Tibial artery (tissue), 4 donors: ENCODE results near the gene KIAA0513.
"Not testable (repeated sequence)": the region's sequence is repeated elsewhere in the genome, so short reads cannot be mapped to it uniquely, and the experiment has no call there.

Source experiments
- DNase-seq, 2 donors: peaks; one replicate each; pipeline ENCODE4 v3.0.0-alpha.2; 2019
- H3K27ac ChIP-seq, 2 donors: fragments of 200-600 bp; sonication (generic) in 1 of 2; 1 replicate in 1 of 2; 2 replicates in 1 of 2; pipeline ENCODE4 v1.5.1; 2018 to 2019; ENCODE audit warnings: mild to moderate bottlenecking in 1 of 2
- H3K27me3 ChIP-seq, 2 donors: fragments of 200-600 bp; sonication (generic) in 1 of 2; one replicate each; pipeline versions ENCODE4 v1.5.1 to v1.6.0; 2016 to 2019
- H3K36me3 ChIP-seq, 3 donors: fragments of 200-600 bp; sonication (generic) in 2 of 3; one replicate each; pipeline ENCODE4 v1.5.1; 2016 to 2019; ENCODE audit warnings: mild to moderate bottlenecking in 2 of 3
- H3K4me1 ChIP-seq, 4 donors: fragments of 200-600 bp; sonication (generic) in 2 of 4; 1 replicate in 3 of 4; 2 replicates in 1 of 4; pipeline ENCODE4 v1.5.1; 2016 to 2019
- H3K4me3 ChIP-seq, 2 donors: fragments of 200-600 bp; sonication (generic) in 1 of 2; 1 replicate in 1 of 2; 2 replicates in 1 of 2; pipeline ENCODE4 v1.5.1; 2018 to 2019; ENCODE audit warnings: mild to moderate bottlenecking in 2 of 2
- H3K9me3 ChIP-seq, 3 donors: fragments of 200-600 bp; sonication (generic) in 1 of 3; one replicate each; pipeline ENCODE4 v1.5.1; 2016 to 2019
- CTCF ChIP-seq, 2 experiments: fragments of 200-600 bp in 1 of 2; fragments of 450-650 bp in 1 of 2; IDR thresholded peaks; one replicate each; pipeline ENCODE4 v1.5.1; 2017 to 2019; ENCODE audit warnings: antibody characterized with exemption in 2 of 2, mild to moderate bottlenecking in 1 of 2, moderate library complexity in 1 of 2
- intact Hi-C: fragments of 100-400 bp; cut with DNase I; formaldehyde crosslinking; loops from one replicate; pipeline ENCODE4 v1.15.0; 2023; ENCODE audit warnings: low total_unique reads

The KIAA0513 gene

DNA sequence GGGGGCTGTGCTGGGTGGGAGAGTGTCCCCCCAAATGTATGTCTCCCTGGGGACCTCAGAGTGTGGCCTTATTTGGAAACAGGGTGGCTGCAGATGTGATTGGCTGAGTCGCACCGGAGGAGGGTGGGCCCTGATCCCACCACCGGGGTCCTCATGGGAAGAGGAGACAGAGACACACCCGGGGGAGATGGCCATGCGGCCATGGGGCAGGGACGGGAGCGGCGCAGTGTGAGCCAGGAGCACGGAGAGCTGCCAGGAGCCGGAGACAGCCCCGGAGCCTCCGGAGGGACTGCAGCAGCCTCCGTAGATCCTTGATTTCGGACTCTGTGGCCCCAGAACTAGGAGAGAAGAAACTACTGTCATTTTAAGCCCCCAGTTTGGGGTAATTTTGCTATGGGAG is 86.3 kb downstream of the KIAA0513 start:
- DNase-seq: no peak
- Histone ChIP-seq H3K36me3 (no peaks in the 10 kb centered on the region), H3K27me3 (peaks cover 0 to 10% of the 10 kb centered on the region in 2 donors), H3K27ac (no peak overlapping the region), H3K4me3 (no peak overlapping the region), H3K4me1 (peaks cover 0 to 9% (median 4%) of the 10 kb centered on the region in 4 donors), H3K9me3 (no peaks in the 10 kb centered on the region)
- intact Hi-C loops: loop anchor here (5.0 kb wide), 1 partner anchor 143 kb away; no protein-coding TSS in a partner anchor
- no peak for TF ChIP-seq CTCF (IDR thresholded peaks at IDR 0.05)

GRCh38 chr16:85114909-85115567 is 87.4 kb downstream of the KIAA0513 start:
- intact Hi-C loops: loop anchor here (5.0 kb wide), 1 partner anchor 142 kb away; no protein-coding TSS in a partner anchor
- Histone ChIP-seq H3K27me3 (peaks cover 0 to 10% of the 10 kb centered on the region in 2 donors), H3K4me3 (peak overlapping the region in 1 of 2 donors; percentile 10), H3K4me1 (peaks cover 0 to 9% (median 4%) of the 10 kb centered on the region in 4 donors), H3K27ac (no peak overlapping the region), H3K36me3 (no peaks in the 10 kb centered on the region), H3K9me3 (no peaks in the 10 kb centered on the region)
- peak; percentile 90 to 91 for DNase-seq
- peak; percentile 97 to 99 for TF ChIP-seq CTCF (IDR thresholded peaks at IDR 0.05)

DNA sequence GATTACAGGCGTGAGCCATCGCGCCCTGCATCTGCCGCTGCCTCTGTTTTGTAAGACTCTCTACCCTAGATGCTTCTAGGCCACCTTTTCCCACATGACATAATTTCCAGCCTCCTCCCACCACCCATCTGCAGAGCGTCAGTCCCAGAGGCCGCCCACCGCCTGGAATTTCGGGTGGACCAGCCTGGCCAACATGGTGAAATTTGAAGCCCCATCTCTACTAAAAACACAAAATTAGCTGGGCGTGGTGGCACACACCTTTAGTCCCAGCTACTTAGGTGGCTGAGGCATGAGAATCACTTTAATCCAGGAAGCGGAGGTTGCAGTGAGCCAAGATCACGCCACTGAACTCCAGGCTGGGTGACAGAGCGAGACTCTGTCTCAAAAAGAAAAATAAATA is 89.8 kb downstream of the KIAA0513 start:
- peaks cover 0 to 10% of the 10 kb centered on the region in 2 donors for H3K27me3 ChIP-seq
- DNase-seq: no peak
- H3K9me3 ChIP-seq: no peaks in the 10 kb centered on the region
- intact Hi-C loops: no loop called here
- no peak for TF ChIP-seq CTCF (IDR thresholded peaks at IDR 0.05)
- H3K4me1 ChIP-seq: peaks cover 0 to 9% (median 4%) of the 10 kb centered on the region in 4 donors
- H3K27ac ChIP-seq: no peak overlapping the region
- no peaks in the 10 kb centered on the region for H3K36me3 ChIP-seq
- H3K4me3 ChIP-seq: no peak overlapping the region

DNA sequence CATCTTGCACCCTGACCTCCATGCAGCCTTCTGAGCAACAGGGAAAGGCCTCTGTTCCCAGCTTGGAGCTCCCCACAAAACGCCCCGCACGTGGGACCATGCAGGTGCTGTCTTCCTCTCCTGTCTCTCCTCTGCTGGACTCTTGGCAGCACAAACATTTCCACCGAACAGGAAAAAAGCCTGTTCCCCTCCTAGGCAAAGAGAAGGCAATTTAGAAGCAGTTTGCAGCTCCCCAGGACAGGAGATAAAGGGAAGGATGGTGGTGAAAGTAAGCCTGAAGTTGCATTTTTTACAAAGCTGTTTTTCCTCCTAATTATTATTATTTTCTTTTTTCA is 92.4 kb downstream of the KIAA0513 start:
- Histone ChIP-seq H3K4me3 (no peak overlapping the region), H3K27me3 (no peaks in the 10 kb centered on the region), H3K27ac (no peak overlapping the region), H3K9me3 (no peaks in the 10 kb centered on the region), H3K36me3 (no peaks in the 10 kb centered on the region), H3K4me1 (peaks cover 0 to 22% (median 14%) of the 10 kb centered on the region in 4 donors)
- intact Hi-C loops: no loop called here
- no peak for DNase-seq
- no peak for TF ChIP-seq CTCF (IDR thresholded peaks at IDR 0.05)

DNA sequence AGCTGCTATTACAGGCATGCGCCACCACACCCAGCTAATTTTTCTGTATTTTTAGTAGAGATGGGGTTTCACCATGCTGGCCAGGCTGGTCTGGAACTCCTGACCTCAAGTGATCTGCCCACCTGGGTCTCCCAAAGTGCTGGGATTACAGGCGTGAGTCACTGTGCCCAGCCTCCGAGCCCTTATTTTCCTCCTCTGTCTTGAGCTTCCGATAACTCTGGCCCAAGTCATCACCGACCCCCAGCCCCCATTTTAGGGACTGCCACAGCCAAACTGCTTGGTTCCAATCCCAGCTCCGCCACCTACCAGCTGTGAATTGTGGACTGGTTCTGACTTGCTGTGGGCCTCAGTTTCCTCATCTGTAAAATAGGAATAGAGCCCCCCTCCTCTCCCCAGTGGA is 95.8 kb downstream of the KIAA0513 start:
- intact Hi-C loops: not testable (repeated sequence)

DNA sequence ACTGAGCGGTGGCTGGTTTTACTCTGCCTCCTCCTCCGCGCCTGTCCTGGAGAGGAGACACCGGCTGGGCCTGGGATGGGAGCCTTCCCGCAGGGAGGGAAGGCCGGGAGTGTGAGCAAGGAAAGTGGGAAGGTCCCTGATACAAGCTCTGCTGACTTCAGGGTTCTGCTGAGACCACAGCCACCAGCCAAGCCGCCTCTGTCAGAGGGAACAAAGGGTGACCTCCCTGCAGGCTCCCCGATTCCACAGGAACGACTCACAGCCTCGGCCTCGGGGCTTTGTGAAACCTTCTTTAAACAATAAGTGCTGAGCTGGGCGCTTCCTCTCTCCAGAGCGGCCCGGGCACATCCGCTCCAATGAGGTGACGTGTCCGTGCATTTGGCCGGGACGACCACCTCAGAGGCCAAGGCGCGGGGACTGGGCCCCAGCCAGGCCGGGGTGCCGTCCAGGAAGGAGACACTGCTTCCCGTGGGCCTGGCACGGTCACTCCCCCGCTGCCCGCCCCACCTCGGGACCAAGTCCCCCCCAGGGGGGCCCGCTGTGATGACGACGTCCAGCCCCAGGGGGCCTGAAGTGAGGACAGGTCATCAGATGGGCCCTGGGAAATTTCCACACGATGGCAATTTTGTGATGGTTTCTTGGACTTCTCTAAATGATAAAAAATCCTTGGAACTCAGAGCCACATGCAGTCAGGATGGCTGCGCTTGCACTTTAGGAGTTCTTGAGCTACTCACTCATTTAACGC is 96.5 kb downstream of the KIAA0513 start:
- H3K27ac ChIP-seq: peak overlapping the region; percentile 72 to 73
- H3K4me3 ChIP-seq: peak overlapping the region in 1 of 2 donors; percentile 5

More for the DNA sequence above, 95.8 kb downstream of the KIAA0513 start:
- DNase-seq, H3K27me3 ChIP-seq, H3K36me3 ChIP-seq, H3K9me3 ChIP-seq: not testable (repeated sequence)
- peak overlapping the region in 1 of 2 donors; percentile 5 for H3K4me3 ChIP-seq
- H3K4me1 ChIP-seq: peaks cover 0 to 41% (median 30%) of the 10 kb centered on the region in 4 donors
- H3K27ac ChIP-seq: peak overlapping the region; percentile 72 to 73

More for the DNA sequence above, 96.5 kb downstream of the KIAA0513 start:
- no peaks in the 10 kb centered on the region for H3K27me3 ChIP-seq
- no peaks in the 10 kb centered on the region for H3K9me3 ChIP-seq
- peak; percentile 79 to 91 for DNase-seq
- intact Hi-C loops: no loop called here
- no peaks in the 10 kb centered on the region for H3K36me3 ChIP-seq
- no peak for TF ChIP-seq CTCF (IDR thresholded peaks at IDR 0.05)
- H3K4me1 ChIP-seq: peaks cover 0 to 44% (median 30%) of the 10 kb centered on the region in 4 donors
